GM18868 (cell line): ENCODE measurements around the gene PPP4R1.
"Not testable (repeated sequence)": the region's sequence is repeated elsewhere in the genome, so short reads cannot be mapped to it uniquely, and the experiment has no call there.

ENCODE experiments used
- ATAC-seq: cut with Tn5 transposase; IDR thresholded peaks from one replicate; pipeline ENCODE4 v1.9.1; 2021; ENCODE audit warnings: mild to moderate bottlenecking, moderate library complexity; ENCODE audit not compliant: unreplicated experiment

Gene PPP4R1

GRCh38 chr18:9631814-9632496, 17.6 kb upstream of the PPP4R1 start:
- ATAC-seq = no peak

- no peak for ATAC-seq
Observed at GRCh38 chr18:9630444-9630843, 16.1 kb upstream of the PPP4R1 start.

GRCh38 chr18:9629709-9630108, 15.3 kb upstream of the PPP4R1 start:
- ATAC-seq = no peak

GRCh38 chr18:9628984-9629383, 14.6 kb upstream of the PPP4R1 start:
- ATAC-seq = no peak

GRCh38 chr18:9627642-9628041, 13.3 kb upstream of the PPP4R1 start:
- no peak for ATAC-seq

GRCh38 chr18:9619990-9620389, 5.6 kb upstream of the PPP4R1 start:
- ATAC-seq = no peak

- no peak for ATAC-seq
Observed at GRCh38 chr18:9619545-9619944, 5.2 kb upstream of the PPP4R1 start.

DNA sequence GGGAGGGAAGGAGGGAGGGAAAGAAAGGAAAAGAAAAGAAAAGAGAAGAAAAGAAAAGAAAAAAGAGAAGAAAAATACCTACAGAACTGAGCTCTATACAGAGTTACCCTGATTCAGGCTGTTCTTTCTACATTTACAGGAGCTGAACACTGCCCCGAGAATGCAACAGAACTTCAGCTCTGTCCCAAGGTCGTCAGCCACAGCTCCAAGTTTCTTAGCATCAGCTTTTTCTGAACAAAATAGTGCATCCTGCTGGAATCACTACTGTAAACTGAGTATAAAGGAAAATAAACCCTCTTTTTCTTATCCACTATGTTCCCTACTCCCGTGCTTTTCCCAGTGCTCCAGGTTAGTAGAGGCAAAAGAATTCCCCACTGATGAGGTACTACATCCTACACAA, 4.7 kb upstream of the PPP4R1 start:
- no peak for ATAC-seq

GRCh38 chr18:9617006-9617542, 2.7 kb upstream of the PPP4R1 start:
- no peak for ATAC-seq

DNA sequence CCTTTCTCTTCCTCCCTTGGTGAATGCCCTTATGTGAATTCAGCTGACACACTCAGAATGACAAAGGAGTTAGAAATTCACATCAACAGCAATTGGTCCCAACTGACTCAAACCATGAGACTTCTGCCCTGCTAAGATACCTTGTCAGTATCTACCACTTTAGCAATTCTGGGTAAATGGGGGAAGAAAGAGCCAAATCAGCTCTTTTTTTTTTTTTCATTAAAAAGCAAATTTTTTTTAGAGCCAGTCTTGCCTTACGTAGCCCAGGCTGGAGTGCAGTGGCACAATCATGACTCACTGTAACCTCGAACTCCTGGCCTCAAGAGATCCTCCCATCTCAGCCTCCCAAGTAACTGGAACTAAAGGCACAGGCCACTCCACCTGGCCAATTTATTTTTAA, 1.7 kb upstream of the PPP4R1 start:
- no peak for ATAC-seq

DNA sequence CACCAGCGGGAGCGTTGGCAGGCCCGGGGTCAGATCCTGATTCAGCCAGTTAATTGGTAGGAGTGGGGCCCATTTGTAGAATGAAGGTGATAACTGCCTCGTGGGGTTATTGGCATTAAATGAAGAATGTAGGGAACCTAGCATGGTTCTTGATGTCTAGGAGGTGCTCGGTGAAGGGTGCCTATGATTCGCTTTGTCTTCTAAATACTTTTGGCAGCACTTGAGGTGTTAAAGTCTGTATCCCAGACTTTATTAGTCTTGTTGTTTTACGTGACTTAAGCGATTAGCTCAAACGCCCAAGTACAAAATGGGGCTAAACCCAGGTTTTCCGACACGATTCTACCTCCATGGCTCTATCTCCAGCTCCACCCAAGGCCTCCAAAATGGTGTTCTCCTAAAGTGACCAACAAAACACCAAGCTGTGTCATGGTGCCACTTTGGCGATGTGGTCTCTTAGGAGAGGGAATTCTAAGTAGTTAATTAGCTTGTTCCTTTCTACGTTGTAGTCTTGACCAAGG, 980 bp upstream of the PPP4R1 start:
- no peak for ATAC-seq

GRCh38 chr18:9613550-9614400, 584 bp downstream of the PPP4R1 start:
- peak; percentile 26 for ATAC-seq

DNA sequence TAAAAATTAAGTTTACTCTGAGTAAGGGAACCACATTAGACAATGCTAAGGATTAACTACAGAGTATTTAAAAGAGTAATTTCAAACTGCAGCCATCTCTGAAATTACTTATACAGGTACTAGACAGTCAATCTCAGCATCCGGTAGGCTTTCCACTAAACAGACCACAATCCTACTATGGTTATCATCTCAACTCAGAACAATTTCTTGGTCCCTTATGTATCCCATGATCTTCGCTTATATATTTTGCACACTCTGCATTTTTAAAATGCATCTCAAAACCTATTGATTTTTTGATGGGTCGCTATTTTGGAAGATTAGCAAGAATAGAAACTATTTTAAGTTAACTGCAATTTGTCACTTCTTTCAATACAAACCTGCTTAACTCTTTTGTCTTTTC, 1.4 kb downstream of the PPP4R1 start:
- ATAC-seq = no peak

- no peak for ATAC-seq
Observed at GRCh38 chr18:9612215-9612830, 2.0 kb downstream of the PPP4R1 start.

GRCh38 chr18:9609190-9609589, 5.2 kb downstream of the PPP4R1 start:
- no peak for ATAC-seq

- no peak for ATAC-seq
Observed at GRCh38 chr18:9608728-9609127, 5.6 kb downstream of the PPP4R1 start.

- no peak for ATAC-seq
Observed at GRCh38 chr18:9608298-9608697, 6.1 kb downstream of the PPP4R1 start.

- ATAC-seq = not testable (repeated sequence)
Observed at GRCh38 chr18:9607111-9607510, 7.2 kb downstream of the PPP4R1 start.

DNA sequence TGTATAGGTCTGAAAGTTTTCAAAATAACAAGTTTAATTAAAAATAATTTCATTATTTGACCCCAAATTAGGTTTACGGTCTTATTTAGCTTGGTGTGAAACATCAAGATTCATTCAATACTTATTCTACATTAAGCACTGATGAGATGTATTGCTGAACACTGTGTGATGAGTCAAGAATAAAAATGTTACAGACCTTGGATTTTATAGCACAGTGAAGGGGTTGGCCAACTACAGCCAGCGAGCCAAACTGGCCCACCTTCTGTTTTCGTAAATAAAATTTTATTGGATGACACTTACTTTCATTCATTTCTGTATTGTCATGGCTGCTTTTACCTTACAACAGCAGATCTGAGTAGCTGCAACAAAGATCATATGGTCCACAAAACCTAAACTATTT, 8.3 kb downstream of the PPP4R1 start:
- no peak for ATAC-seq

DNA sequence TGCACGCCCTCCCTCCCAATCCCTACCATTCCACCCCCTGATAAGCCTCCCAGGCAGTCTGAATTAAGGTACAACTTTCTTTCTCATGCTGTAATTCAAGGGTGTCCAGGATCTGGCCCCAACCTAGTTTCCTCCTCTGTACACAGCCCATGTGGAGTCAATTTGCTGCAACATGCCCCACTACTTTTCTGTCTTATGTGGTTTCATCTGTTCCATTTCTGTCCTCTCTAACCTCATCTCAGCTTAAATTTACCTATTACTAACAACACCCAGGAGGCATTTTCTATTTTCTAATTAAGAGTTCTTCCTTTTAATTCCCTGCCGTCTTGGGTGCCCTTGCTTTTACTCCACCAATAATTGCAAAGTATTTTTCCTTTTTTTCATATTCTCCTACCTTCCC, 10.0 kb downstream of the PPP4R1 start:
- ATAC-seq = no peak

DNA sequence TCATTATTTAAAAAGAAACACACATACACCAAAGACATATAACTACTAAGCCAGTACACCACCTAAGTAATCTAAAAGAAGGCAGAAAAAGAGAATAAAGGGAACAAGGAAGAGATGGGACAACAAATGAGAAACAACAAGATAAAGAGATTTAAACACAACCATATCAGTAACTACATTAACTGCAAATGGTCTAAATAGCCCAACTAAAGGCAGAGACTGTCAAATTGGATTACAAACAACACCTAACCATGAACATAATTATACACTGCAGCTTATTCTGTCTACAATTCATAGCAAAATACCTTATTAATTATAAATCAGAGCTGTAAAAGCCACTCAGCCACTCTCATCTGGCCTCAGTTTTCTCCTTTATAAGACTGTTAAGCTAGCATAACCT, 15.0 kb downstream of the PPP4R1 start:
- ATAC-seq = no peak
